DOHH2 (cell line): ENCODE data around the gene TREH.

Source experiments
- CTCF ChIP-seq: fragments of 200-600 bp; sonication (generic); IDR thresholded peaks from one replicate; pipeline ENCODE4 v1.5.1; 2014; ENCODE audit warnings: antibody characterized with exemption, mild to moderate bottlenecking, low read depth, low read length; ENCODE audit not compliant: poor library complexity, severe bottlenecking
- EZH2phosphoT487 ChIP-seq: fragments of 200-600 bp; sonication (generic); IDR thresholded peaks from 2 replicates; pipeline ENCODE4 v1.6.1; 2017; ENCODE audit warnings: borderline replicate concordance, mild to moderate bottlenecking, antibody characterized with exemption, low read length, moderate library complexity, mixed read lengths

DNA sequence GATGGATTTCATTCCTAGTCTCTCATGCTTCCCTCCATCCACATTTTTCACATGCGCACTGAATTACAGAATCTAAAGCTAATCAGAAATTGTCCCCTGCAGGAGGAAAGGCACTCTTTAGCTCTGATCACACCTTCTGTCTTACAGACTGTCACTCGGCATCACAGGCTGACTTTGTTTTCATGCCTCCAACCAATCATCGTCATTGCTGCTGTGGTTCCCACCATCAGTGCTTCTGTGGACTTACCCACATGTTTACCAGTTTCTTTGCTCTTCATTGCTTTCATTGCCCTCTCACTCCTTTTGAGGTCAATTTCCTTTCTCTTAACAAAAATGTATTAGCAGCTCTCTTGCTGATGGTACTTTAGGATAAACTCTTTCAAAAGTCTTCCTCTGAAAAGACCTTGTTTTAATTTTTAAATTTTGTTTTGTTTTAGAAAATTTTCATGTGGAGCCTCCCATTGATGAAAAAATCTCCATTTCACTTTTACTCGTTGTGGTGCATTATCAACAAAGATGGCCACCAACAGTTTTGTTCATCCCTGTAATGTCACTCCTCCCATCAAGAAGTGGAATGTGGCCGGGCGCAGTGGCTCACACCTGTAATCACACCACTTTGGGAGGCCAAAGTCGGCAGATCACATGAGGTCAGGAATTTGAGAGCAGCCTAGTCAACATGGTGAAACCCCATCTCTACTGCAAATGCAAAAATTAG lies 20.2 kb upstream of the TREH start:
- TF ChIP-seq CTCF (no peak), EZH2phosphoT487 (no peak)
